Liver (tissue), 3 donors: ENCODE measurements around the gene SLC6A7.

Experiments used
- NR2F2 ChIP-seq: IDR thresholded peaks from 2 replicates; pipeline ENCODE4 v1.6.1; 2016; ENCODE audit warnings: antibody characterized with exemption
- RAD21 ChIP-seq, 2 donors: IDR thresholded peaks; 2 replicates each; pipeline ENCODE4 v1.6.1; 2016; ENCODE audit warnings: antibody characterized with exemption in 2 of 2, mild to moderate bottlenecking in 2 of 2
- RXRA ChIP-seq, 2 donors: IDR thresholded peaks; 2 replicates each; pipeline ENCODE4 v1.6.1; 2017 to 2018; ENCODE audit warnings: antibody characterized with exemption in 2 of 2, mild to moderate bottlenecking in 1 of 2
- SP1 ChIP-seq: IDR thresholded peaks from 2 replicates; pipeline ENCODE4 v1.6.1; 2018; ENCODE audit warnings: antibody characterized with exemption, mild to moderate bottlenecking
- TAF1 ChIP-seq: conservative IDR thresholded peaks from 2 replicates; pipeline ENCODE4 v1.6.1; 2016; ENCODE audit warnings: antibody characterized with exemption, mild to moderate bottlenecking
- YY1 ChIP-seq: IDR thresholded peaks from 2 replicates; pipeline ENCODE4 v1.6.1; 2016; ENCODE audit warnings: antibody characterized with exemption, mild to moderate bottlenecking
- TF ChIP-seq, protein P1 (sequence below): fragments of 150-350 bp; IDR thresholded peaks from 2 replicates; pipeline ENCODE4 v1.5.1; 2017; ENCODE audit warnings: improper control_type of control experiment, low read depth, low read length; ENCODE audit not compliant: missing input control
- TF ChIP-seq, protein P2 (sequence below): IDR thresholded peaks from 2 replicates; pipeline ENCODE4 v1.6.1; 2016; ENCODE audit warnings: antibody characterized with exemption
- TF ChIP-seq, protein P3 (sequence below): IDR thresholded peaks from 2 replicates; pipeline ENCODE4 v1.6.1; 2016; ENCODE audit warnings: antibody characterized with exemption, mild to moderate bottlenecking
- TF ChIP-seq, protein P4 (sequence below): IDR thresholded peaks from 2 replicates; pipeline ENCODE4 v1.6.1; 2016; ENCODE audit warnings: antibody characterized with exemption
- TF ChIP-seq, protein P5 (sequence below): IDR thresholded peaks from 2 replicates; pipeline ENCODE4 v1.6.1; 2016; ENCODE audit warnings: antibody characterized with exemption
- donor health status: healthy.
- donor health status: healthy.

DNA sequence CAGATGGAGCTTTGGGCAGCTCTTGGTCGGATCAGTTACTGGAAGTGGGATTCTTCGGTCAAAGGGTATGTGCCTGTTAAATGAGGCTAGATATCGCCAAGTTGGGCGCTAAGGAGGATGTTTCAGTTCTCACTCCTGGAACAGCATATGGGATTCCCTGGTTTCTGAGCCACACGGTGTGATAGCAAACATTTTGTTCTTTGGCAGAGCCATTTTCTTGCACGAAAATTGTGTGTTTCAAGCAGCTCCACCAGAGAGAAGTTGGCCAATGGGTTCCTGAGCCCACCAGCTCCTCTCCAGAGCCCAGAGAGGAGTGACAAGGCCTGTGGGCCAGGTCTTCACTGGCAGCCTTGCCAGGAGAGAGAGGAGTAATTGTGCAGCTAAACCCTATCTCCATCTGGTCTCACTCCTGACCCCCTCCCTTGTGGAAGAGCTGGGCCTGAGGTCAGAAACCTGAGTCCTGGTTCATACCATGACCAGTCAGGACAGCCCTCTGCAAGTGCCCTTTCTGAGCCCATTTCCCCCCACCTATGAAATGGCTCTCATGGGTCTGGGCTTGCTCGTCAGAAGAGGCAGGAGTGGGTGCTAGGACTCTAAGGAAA is 10.7 kb upstream of the SLC6A7 start:
- TF ChIP-seq, protein P1, sequence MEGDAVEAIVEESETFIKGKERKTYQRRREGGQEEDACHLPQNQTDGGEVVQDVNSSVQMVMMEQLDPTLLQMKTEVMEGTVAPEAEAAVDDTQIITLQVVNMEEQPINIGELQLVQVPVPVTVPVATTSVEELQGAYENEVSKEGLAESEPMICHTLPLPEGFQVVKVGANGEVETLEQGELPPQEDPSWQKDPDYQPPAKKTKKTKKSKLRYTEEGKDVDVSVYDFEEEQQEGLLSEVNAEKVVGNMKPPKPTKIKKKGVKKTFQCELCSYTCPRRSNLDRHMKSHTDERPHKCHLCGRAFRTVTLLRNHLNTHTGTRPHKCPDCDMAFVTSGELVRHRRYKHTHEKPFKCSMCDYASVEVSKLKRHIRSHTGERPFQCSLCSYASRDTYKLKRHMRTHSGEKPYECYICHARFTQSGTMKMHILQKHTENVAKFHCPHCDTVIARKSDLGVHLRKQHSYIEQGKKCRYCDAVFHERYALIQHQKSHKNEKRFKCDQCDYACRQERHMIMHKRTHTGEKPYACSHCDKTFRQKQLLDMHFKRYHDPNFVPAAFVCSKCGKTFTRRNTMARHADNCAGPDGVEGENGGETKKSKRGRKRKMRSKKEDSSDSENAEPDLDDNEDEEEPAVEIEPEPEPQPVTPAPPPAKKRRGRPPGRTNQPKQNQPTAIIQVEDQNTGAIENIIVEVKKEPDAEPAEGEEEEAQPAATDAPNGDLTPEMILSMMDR, result no peak
- TF ChIP-seq, protein P2, sequence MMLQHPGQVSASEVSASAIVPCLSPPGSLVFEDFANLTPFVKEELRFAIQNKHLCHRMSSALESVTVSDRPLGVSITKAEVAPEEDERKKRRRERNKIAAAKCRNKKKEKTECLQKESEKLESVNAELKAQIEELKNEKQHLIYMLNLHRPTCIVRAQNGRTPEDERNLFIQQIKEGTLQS, result no peak
- TF ChIP-seq RXRA (IDR thresholded peaks at IDR 0.05), result no peak
- TF ChIP-seq RAD21 (IDR thresholded peaks at IDR 0.05), result no peak
- TF ChIP-seq, protein P3, sequence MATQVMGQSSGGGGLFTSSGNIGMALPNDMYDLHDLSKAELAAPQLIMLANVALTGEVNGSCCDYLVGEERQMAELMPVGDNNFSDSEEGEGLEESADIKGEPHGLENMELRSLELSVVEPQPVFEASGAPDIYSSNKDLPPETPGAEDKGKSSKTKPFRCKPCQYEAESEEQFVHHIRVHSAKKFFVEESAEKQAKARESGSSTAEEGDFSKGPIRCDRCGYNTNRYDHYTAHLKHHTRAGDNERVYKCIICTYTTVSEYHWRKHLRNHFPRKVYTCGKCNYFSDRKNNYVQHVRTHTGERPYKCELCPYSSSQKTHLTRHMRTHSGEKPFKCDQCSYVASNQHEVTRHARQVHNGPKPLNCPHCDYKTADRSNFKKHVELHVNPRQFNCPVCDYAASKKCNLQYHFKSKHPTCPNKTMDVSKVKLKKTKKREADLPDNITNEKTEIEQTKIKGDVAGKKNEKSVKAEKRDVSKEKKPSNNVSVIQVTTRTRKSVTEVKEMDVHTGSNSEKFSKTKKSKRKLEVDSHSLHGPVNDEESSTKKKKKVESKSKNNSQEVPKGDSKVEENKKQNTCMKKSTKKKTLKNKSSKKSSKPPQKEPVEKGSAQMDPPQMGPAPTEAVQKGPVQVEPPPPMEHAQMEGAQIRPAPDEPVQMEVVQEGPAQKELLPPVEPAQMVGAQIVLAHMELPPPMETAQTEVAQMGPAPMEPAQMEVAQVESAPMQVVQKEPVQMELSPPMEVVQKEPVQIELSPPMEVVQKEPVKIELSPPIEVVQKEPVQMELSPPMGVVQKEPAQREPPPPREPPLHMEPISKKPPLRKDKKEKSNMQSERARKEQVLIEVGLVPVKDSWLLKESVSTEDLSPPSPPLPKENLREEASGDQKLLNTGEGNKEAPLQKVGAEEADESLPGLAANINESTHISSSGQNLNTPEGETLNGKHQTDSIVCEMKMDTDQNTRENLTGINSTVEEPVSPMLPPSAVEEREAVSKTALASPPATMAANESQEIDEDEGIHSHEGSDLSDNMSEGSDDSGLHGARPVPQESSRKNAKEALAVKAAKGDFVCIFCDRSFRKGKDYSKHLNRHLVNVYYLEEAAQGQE, result no peak
- TF ChIP-seq YY1, result no peak
- TF ChIP-seq SP1, result no peak
- TF ChIP-seq, protein P4, sequence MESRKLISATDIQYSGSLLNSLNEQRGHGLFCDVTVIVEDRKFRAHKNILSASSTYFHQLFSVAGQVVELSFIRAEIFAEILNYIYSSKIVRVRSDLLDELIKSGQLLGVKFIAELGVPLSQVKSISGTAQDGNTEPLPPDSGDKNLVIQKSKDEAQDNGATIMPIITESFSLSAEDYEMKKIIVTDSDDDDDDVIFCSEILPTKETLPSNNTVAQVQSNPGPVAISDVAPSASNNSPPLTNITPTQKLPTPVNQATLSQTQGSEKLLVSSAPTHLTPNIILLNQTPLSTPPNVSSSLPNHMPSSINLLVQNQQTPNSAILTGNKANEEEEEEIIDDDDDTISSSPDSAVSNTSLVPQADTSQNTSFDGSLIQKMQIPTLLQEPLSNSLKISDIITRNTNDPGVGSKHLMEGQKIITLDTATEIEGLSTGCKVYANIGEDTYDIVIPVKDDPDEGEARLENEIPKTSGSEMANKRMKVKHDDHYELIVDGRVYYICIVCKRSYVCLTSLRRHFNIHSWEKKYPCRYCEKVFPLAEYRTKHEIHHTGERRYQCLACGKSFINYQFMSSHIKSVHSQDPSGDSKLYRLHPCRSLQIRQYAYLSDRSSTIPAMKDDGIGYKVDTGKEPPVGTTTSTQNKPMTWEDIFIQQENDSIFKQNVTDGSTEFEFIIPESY, result no peak
- no peak for TF ChIP-seq NR2F2
- TF ChIP-seq, protein P5, sequence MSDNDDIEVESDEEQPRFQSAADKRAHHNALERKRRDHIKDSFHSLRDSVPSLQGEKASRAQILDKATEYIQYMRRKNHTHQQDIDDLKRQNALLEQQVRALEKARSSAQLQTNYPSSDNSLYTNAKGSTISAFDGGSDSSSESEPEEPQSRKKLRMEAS, result no peak
- no peak for TF ChIP-seq TAF1
